GF-D8 (cell line): Measurements from ENCODE around the gene DNAJC10.
"Not testable (repeated sequence)": the region's sequence is repeated elsewhere in the genome, so short reads cannot be mapped to it uniquely, and the experiment has no call there.

Experiments
- DNase-seq: peaks from one replicate; lab custom pipeline; 2025; lab: John Stamatoyannopoulos, UW

The DNAJC10 gene

GRCh38 chr2:182724656-182725055 is 8.6 kb downstream of the DNAJC10 start:
- DNase-seq, result no peak

- no peak for DNase-seq
These were observed 10.4 kb downstream of the DNAJC10 start for GRCh38 chr2:182726473-182726872.

- DNase-seq, result no peak
These were observed 12.0 kb downstream of the DNAJC10 start for GRCh38 chr2:182728014-182728413.

GRCh38 chr2:182729710-182730339 is 13.8 kb downstream of the DNAJC10 start:
- no peak for DNase-seq

GRCh38 chr2:182730486-182730885 is 14.4 kb downstream of the DNAJC10 start:
- DNase-seq, result no peak

GRCh38 chr2:182732736-182733135 is 16.7 kb downstream of the DNAJC10 start:
- no peak for DNase-seq

- no peak for DNase-seq
These were observed 17.5 kb downstream of the DNAJC10 start for GRCh38 chr2:182733572-182733971.

- not testable (repeated sequence) for DNase-seq
These were observed 20.8 kb downstream of the DNAJC10 start for GRCh38 chr2:182736856-182737255.

GRCh38 chr2:182740701-182741100 is 24.6 kb downstream of the DNAJC10 start:
- DNase-seq, result no peak

GRCh38 chr2:182741620-182742019 is 25.6 kb downstream of the DNAJC10 start:
- no peak for DNase-seq

- DNase-seq, result no peak
These were observed 28.4 kb downstream of the DNAJC10 start for GRCh38 chr2:182744490-182744889.

GRCh38 chr2:182745061-182745460 is 29.0 kb downstream of the DNAJC10 start:
- no peak for DNase-seq

GRCh38 chr2:182745894-182746293 is 29.8 kb downstream of the DNAJC10 start:
- DNase-seq, result not testable (repeated sequence)

GRCh38 chr2:182754231-182754630 is 38.2 kb downstream of the DNAJC10 start:
- DNase-seq, result no peak

- no peak for DNase-seq
These were observed 42.3 kb downstream of the DNAJC10 start for GRCh38 chr2:182758379-182758778.

- no peak for DNase-seq
These were observed 45.8 kb downstream of the DNAJC10 start for GRCh38 chr2:182761903-182762302.

- DNase-seq, result no peak
These were observed 47.4 kb downstream of the DNAJC10 start for GRCh38 chr2:182763311-182763912.

- DNase-seq, result no peak
These were observed 50.6 kb downstream of the DNAJC10 start for GRCh38 chr2:182766626-182767025.

- DNase-seq, result no peak
These were observed 51.5 kb downstream of the DNAJC10 start for GRCh38 chr2:182767578-182767977.

- DNase-seq, result not testable (repeated sequence)
These were observed 52.9 kb downstream of the DNAJC10 start for GRCh38 chr2:182768950-182769349.

- DNase-seq, result no peak
These were observed 63.3 kb downstream of the DNAJC10 start for GRCh38 chr2:182779323-182779722.

- not testable (repeated sequence) for DNase-seq
These were observed 65.0 kb downstream of the DNAJC10 start for GRCh38 chr2:182781099-182781498.

- DNase-seq, result not testable (repeated sequence)
These were observed 66.6 kb downstream of the DNAJC10 start for GRCh38 chr2:182782686-182783085.
